DMS53 (cell line): ENCODE measurements around the gene CDK2AP2.
"Not testable (repeated sequence)": the region's sequence is repeated elsewhere in the genome, so short reads cannot be mapped to it uniquely, and the experiment has no call there.

Source experiments
- DNase-seq: peaks from one replicate; lab custom pipeline; 2025; lab: John Stamatoyannopoulos, UW

CDK2AP2 gene

DNA sequence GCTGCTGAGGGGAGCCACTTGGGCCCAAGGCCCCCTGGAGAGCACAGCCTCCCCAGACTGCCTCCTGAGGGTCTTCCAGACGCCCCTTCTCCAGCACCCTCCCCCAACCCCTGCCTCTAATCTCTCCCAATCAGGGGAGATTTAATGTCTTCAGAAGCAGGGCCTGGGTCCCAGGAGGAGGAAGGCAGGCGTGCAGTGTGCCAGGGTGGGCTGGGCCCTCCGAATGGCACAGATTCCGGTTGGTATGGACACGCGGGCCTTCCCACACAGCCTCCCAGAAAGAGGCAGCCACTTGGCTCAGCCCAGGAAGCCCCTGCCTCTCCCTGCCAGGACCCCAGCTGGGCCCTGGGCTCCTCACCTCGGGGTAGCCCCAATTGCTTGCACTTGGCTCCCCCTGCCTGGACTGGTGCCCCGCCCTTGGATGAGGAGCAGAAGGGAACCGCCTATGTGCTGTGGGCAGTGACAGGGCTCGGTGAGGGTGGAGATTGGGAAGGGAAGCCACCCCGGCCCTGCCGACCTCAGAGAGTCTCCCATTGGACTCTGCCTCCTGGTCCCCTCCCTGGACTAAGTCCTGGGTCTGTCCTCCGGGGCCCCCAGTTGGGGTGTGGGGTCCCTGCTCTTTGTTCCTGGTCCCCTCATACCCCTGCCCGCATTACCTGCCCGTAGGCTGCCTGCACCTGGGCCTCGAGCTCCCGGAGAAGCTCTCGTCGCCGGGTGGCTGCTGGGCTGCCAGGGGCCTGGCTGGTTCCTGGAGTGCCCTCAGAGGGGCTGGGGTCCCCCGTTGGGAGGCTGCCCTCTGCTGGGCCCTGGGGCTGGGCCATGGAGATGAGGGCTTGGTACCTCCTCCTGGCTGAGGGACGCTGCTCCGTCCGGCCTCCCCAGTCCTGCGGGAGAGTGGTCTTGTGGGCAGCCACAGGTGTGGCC, 15.9 kb upstream of the CDK2AP2 start:
- DNase-seq: no peak

DNA sequence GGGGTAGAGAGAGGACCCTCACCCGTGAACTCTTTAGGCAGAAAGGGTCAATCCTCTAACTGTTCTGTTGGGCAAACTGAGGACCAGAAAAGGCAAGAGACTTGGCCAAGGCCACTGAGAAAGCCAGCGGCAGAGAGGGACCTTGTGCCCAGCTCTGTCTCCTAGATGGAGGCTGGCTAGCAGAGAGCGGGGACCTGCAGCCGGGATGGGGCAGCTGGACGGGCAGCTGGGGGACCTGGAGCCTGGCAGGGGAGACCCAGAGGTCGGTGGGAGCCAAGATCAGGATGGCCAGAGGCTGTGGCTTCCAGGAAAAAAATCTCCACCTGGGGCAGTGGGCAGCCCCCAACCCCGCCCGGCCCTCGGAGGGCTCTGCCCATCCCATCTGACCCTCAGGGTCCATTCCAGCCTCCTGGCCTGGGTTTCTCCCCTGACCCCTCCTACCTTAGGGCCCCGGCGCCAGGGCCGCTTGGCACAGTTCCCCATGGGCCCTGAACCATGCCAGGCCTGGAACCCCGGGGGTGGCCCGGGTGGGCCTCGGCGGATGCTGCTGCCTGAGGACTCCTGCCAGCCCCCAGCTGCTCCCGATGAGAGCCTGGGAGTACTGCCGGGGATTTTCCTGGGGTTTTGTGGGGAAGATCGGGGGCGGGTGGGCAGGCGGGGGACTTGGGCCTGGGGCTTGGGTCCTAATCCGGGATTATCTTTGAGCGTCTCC, 15.0 kb upstream of the CDK2AP2 start, which contains the start of gene CABP2:
Gene CABP2 (minus strand): TSS at position 603 of the 712 bp plus-strand sequence. CDS start 120 bp downstream, at position 483.
- no peak for DNase-seq

DNA sequence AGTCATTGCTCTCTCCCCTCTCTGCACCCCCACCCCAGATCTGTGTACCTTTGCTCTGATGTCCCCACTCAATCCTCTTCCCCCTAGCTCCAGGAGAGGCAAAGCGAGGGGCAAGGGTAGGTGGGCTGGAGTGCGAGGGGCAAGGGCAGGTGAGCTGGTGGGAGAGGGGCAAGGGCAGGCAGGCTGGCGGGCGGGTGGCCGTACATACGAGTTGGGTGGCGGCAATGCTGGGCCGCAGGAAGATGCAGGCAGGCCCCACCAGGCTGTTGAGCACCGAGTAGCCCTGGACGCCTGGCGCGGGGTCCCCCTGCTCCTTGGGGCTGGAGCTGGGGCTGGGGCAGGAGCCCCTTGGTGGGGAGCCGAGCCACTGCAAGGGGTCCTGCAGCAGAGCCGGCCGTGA, 14.4 kb upstream of the CDK2AP2 start:
- DNase-seq: no peak

DNA sequence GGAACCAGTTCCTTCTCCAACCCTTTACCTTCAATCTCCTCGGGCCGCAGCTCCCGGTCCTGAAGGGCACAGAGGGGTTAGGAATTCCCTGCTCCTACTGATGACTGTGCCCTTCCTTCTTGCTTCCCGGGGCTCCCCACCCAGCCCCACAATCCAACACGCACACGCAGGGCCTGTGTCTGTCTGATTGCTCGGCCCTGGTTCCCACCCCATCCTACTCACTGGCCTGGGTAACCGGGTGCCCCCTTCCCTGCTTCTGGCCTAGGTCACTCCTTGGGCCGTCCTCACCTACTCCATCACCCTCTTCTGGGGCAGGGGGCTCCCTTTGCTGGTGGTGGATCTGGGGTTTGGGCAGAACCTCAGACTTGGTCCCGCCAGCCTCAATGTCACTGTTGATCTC, 14.0 kb upstream of the CDK2AP2 start:
- DNase-seq: no peak

DNA sequence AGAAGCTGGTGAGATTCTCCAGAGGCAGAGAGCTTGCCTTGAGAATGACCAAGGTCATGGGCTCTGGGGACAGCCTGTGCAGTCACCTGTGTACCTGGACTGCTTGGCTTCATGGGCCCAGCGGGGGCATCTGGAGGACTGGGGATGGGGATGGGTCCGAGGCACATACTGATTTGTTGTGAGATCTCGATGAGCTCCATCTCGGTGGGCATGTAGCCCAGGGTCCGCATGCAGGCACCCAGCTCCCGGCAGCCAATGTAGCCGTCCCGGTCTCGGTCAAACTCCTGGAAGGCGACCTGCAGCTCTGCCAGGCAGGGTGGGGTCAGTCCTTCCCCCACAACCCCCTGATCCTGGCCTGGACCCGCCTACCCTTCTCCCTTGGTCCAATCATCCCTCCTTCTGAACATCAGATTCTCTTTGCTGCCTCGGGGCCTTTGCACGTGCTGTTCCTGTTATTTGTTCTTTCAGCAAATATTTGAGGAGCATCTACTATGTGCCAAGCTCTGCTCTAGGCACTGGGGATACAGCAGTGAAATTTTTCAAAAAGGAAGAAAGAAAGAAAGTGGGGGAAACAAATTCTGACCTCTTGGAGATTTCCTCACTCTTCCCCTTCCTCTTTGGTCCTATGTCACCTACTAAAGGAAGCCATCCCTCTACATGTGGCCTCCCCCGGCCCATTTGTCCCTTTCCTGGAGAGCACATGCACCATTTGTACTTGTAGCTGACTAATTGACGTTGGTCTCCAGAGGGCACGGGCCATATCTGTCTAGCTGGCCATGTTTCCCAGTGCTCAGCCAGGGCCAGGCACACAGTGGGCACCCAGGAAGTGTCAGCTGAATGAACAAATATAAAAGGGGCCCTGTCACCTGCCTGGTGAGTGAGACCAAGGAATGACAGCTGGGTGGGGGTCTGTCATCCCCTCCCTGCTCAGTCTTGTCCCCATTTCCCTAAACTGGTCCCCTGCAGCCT, 13.2 kb upstream of the CDK2AP2 start:
- no peak for DNase-seq

DNA sequence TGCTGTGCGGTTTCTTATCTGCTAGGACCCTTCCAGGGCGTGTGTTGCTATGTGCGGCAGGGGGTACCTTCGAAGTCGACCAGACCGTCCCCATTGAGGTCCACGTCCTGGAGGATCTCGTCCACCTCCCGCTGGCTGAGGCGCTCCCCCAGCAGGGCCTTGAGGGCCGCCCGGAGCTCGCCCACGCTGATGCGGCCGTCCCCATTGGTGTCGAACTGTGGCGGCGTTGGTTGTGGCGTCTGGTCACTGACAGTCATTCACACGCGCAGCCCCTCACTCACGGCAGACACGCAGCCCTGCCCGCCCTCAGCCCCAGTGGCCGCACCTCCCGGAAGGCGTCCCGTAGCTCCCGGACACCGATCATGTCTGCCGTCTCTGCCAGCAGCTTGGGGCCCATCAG, 11.8 kb upstream of the CDK2AP2 start:
- DNase-seq: no peak

DNA sequence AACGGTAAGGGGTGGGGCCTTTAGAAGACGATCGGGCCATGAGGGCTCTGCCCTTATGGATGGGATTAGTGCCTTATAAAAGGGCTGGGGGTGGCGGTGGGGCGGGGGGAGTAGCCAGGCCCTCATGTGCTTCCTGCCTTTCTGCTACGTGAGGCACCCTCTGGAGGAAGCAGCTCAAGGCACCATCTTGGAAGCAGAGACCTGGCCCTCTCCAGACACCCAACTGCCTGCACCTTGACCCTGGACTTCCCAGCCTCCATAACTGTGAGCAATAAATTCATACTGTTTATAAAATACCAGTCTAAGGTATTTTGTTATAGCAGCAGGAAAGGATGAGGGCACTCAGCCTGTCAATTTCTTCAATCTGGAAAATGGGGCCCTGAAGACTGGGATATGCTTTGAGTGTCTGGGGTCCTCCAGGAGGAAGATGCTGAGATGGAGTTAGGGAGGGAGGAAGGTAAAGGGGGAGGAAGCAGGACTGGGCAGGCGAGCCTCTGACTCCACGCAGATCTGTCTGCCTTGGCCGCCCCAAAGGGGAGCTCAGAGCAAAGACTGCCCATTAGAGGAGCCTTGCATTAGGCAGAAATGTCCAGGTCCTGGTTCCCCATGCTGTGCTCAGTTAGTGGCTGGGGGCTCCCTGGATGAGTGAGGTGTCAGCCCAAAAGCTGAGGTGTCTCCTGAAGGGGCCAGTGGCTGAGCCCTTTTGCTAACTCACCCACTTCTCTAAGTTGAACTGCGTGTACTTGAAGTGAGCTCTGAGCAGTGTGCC, 10.0 kb upstream of the CDK2AP2 start:
- no peak for DNase-seq

DNA sequence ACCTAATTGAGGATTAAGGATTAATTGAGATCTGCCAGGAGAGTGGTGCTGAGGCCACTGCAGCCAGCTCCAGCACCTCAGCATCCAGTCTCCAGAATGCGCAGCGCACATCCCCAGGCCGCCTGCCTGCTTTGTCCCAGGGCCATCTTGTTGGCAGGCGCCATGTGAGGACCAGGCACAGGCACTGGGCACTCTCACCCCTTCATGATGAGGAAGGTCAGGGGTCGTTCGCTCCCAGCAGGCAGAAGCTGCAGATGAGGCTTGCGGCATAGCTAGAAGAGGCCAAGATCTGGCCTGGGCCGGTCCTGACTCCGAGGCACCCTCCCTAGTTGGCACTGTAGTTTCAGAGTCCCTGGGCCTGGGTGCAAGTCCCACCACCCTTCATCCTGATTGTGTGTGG, 8.8 kb upstream of the CDK2AP2 start:
- no peak for DNase-seq

DNA sequence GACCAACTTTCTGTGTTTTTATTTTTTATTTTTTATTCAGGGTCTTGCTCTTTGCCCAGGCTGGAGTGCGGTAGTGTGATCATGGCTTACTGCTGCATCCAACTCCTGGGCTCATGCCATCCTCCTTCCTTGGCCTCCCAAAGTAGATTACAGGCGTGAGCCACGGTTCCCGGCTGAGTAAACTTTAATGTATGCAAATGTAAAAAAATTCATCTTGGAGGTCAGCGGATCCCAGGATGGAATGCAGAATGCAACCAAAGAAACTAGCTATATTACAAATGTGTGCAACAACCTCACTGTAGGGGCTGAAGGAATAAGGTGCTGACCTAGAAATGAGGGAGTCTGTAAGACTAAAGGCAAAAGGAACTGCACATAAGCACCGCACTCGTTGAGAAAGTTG, 6.2 kb upstream of the CDK2AP2 start:
- DNase-seq: no peak

DNA sequence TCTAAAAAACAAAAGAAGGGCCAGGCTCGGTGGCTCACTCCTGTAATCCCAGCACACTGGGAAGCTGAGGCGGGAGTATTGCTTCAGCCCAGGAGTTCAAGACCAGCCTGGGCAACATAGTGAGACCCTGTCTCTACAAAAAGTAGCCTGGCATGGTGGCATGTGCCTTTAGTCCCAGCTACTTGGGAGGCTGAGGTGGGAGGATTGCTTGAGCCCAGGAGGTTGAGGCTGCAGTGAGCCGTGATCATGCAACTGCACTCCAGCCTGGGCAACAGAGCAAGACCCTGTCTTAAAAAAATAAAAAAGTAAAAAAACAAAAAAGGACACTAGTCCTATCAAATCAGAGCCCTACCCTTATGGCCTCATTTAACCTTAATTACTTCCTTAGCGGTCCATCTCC, 3.6 kb upstream of the CDK2AP2 start:
- DNase-seq: not testable (repeated sequence)

DNA sequence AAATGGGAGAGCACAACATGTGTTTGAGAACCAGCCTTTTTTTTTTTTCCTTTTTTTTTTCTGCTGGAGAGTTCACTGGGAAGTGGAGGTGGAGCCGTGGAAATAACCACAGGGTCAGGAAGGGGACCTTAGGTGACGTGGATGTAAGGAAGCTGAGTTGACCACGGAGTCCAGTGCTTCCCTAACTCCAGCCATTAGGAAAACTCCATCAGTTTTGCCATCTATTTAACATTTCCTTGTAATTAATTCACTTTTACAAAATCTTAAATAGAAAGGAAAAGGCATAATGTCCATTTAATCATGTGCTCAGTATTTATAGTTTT, 2.0 kb upstream of the CDK2AP2 start:
- no peak for DNase-seq

DNA sequence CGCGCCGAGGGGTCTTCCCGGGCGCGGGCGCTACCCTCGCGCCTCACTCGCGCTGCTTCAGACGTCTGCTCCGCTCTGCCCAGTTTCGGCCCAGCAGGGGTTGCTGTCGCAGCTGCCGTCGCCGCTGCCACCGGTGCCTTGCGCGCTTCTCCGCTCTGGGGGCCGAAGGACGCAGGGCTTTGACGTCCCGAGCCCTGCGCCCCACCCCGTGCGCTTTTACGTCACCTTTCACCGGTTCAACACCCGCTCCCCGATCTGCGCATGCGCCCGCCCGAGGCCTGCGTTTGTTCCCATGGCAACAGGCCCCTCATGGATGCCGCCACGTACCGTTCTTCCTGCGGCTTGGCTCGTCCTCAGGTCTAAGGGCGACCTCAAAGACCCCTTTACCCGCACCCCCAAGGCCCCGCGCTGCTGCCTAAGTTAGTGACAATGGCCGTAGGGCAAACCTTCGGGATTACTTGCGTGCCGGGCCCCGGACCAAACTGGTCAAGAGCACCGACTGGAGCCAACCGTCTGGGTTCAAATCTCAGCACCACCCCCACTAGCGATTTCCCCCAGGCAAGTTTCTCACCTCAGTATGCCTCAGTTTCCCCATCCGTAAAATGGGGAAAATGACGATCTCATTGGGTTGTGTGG, 642 bp upstream of the CDK2AP2 start:
- peak; percentile 100 for DNase-seq

DNA sequence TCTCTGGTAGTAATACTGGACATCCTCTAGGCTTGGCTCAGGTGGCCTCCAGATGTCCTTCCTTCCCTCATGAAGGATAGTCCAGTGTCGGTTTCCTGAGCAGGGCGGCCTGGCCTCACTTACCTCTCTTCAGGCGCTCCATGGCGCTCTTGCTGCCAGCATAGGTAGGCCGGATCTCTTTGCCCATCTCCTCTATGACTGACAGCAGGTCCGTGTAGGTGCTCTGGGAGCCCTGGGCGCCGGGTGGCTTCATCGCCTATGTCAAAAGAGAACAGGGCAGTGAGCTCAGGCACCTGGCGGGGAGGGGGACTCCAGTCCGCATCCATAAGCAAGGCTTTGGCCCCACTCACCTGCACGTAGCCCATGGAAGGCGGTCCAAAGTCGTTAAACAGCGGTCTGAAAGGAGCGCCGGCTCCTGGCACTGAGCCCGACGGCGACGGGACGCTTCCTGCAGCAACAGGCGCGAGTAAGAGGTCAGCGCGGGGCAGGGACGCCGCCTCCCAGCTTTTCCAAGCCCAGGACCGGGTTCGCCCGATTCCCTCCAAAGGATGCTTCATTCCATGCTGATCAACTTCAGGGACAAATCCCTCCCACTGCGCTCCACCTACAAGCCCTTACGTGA, 609 bp downstream of the CDK2AP2 start:
- DNase-seq: peak; percentile 97

DNA sequence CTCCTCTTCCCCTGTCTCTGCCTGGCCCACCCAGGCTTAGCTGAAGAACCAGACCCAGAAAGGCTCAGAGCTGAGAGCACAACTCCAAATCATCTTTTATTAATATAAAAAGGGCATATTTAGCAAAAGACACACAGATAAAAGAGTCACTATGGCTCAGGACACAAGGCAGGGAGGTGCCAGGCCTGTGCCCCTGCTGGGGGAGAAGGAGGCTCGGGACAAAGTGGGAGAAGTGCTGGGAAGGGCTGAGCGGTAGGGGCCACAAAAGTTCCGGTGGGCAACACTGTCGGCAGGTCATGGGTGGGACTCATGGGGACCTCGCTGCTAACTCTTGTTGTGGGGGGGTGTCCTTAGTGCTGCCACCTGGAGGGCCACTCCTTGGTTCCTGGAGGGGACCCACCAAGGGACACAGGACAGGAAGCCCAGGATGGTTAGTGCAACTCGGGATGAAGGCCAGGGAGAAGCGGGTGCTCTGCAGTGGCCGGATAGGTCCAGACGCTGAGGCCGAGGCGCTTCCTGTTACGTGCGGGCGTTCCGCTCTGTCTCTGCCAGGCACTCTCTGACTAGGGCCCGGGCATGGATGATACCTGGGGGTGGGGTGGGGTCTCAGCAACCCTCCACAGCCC, 1.4 kb downstream of the CDK2AP2 start:
- peak; percentile 46 for DNase-seq

DNA sequence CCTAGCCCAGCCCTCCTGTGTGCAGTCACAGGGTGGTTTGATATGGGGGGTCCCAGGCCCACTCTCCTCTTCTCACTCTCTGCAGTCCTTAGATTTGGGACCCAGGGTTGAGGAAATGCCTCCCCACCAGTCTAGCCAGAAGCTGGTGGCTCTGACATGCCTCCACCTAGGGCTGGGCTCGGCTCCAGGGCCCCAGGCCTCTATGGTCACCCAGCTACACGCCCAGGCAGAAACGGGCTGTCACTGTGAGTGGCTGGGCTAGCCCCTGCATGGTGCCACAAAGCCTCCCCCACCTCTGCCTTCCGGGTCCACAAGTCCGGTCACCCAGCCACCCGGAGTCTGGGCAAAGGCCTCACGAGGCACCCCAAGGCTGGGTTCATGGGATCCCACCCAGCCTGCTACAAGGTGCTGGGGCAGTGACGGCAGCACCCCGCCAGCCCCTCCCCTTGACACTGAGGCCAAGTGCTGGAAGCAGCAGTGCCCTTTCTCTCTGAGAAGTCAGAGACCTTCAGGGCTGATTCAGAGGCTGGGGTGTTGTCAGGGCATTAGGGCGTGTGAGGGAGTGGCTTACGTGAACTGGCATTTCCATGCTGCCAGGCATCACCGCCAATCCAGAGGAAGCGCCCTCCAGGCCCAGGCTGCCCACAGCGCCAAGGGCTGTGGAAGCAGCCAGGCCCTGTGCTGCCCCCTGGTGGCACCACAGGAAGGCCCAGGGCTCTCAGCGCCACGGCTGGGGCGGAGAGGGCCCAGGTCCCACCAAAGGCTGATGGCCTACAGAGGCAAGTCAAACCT, 2.2 kb downstream of the CDK2AP2 start:
- peak; percentile 99 for DNase-seq

DNA sequence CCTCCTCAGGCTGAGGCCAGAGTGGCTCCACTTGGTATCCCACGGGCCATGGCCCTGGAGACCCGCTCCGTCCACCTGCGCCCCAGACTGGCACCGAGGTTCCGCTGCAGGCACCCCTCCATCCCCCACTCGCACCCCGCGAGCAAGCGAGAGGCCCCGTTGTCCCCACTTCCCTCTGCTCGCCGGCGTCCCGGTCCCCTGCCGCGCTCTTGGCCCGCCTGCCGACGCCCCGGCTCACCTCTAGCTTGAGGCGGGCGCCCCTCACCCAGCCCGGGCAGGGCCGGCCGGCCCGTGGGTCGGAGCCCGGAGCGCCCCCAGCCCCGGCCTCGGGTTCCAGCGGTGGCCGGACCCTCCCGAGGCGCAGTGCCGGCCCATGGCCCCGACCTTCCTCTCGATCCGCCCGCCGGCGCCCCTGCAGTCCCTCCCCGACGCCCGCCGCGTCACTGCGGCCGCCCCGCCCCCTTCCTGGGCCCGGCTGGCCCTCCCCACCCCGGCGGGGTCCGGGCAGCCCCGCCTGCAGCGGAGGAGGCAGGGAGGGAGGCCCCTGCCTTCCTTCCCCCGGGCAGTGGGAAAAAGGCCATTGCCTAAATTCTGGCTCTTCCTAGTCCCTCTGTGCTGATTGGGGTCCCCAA, 2.9 kb downstream of the CDK2AP2 start, which contains the start of gene PITPNM1:
Gene PITPNM1 (minus strand): TSS at position 414 of the 632 bp plus-strand sequence. CDS start 1,183 bp downstream, outside the sequence.
- DNase-seq: peak; percentile 83

DNA sequence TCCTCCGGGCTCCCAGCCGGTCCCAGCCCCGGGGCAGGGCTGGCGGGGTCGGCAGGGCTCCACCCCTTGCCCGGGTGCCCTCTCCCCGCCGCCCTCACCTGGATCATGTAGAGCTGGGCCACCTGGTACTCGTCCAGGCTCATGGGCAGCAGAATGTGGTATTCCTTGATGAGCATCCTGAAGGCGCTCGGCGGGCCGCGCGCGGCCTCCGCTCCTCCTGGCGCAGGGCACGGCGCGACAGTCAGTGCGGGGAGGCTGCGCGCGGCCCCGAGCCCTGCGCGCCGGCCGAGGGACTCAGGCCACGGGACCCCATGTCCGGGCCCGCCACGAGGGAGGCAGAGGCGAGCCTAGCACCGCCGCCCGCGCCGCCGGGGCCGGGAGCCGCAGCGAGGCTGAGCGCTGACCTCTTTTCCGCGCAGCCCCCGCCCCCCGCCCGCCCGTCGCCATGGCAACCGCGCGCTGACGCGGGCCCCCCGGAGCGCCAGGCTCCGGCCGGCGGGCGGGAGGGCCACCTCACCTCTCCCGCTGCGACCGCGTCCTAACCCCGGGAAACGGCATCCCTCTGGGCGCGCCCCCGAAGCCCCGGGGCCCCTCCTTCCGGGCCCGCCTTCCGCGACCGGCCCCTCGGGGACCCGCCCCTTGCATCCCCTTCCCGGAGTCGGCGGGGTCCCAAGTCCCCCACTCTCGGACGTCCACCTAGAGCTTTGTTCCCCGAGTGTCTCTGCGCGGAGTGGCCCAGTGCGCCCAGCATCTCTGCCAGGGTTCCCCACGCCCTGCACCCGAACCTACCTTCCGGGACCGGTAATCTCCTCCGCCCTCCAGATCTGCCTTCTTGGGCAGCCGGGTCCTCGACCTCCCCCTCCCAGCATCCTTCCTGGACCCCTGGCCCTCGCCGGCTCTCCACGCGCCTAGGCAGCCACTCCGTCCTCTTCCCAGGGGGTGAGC, 3.7 kb downstream of the CDK2AP2 start:
- DNase-seq: peak; percentile 68
